HepG2 (cell line): ENCODE results near the gene USP27X. TPM values are rescaled to one million over a fixed set of nuclear protein-coding genes. Genes with fewer than 3 reads are reported as not detected.

Experiments
- ADNP ChIP-seq: sonication (generic); formaldehyde crosslinking; IDR thresholded peaks from 2 replicates; pipeline ENCODE4 v1.4.0; 2020; ENCODE audit warnings: missing genetic modification reagents
- ARNT2 ChIP-seq: sonication (generic); formaldehyde crosslinking; IDR thresholded peaks from 2 replicates; pipeline ENCODE4 v1.8.0; 2022; ENCODE audit warnings: mild to moderate bottlenecking, low read depth, missing genetic modification reagents, moderate library complexity
- CREBL2 ChIP-seq: sonication (generic); formaldehyde crosslinking; IDR thresholded peaks from 2 replicates; pipeline ENCODE4 v1.8.1; 2023; ENCODE audit warnings: missing genetic modification reagents, mild to moderate bottlenecking, borderline replicate concordance
- FOXK1 ChIP-seq: sonication (generic); formaldehyde crosslinking; IDR thresholded peaks from 2 replicates; pipeline ENCODE4 v1.4.0; 2020; ENCODE audit warnings: low read depth, missing genetic modification reagents, borderline replicate concordance
- HBP1 ChIP-seq: IDR thresholded peaks from 2 replicates; pipeline ENCODE4 v1.6.1; 2016; ENCODE audit warnings: low read depth, control low read depth
- HNRNPUL1 ChIP-seq: fragments of 200-400 bp; formaldehyde crosslinking; IDR thresholded peaks from 2 replicates; pipeline ENCODE4 v1.6.1; 2017; ENCODE audit warnings: low read depth, mild to moderate bottlenecking, low read length, moderate library complexity
- JUND ChIP-seq: sonication (generic); formaldehyde crosslinking; IDR thresholded peaks from 2 replicates; pipeline ENCODE4 v1.8.0; 2022; ENCODE audit warnings: mild to moderate bottlenecking, missing genetic modification reagents
- KLF9 ChIP-seq: IDR thresholded peaks from 2 replicates; pipeline ENCODE4 v1.6.1; 2016; ENCODE audit warnings: low read depth
- TFAP4 ChIP-seq: sonication (generic); IDR thresholded peaks from 2 replicates; pipeline ENCODE4 v1.6.1; 2016; ENCODE audit warnings: low read depth, borderline replicate concordance
- U2AF2 ChIP-seq: fragments of 200-400 bp; formaldehyde crosslinking; IDR thresholded peaks from 2 replicates; pipeline ENCODE4 v1.6.1; 2017; ENCODE audit warnings: low read depth, mild to moderate bottlenecking, low read length
- ZBTB40 ChIP-seq, 2 experiments: fragments of 450-650 bp in 1 of 2; sonication (generic) in 1 of 2; formaldehyde crosslinking in 1 of 2; IDR thresholded peaks; 2 replicates each; pipeline versions ENCODE4 v1.6.1 to v1.8.0; 2016 to 2022; ENCODE audit warnings: antibody characterized with exemption in 1 of 2, mild to moderate bottlenecking in 1 of 2, missing genetic modification reagents in 1 of 2
- ZFP36L1 ChIP-seq: sonication (generic); formaldehyde crosslinking; IDR thresholded peaks from 2 replicates; pipeline ENCODE4 v1.8.0; 2022; ENCODE audit warnings: mild to moderate bottlenecking, missing genetic modification reagents, moderate library complexity
- ZMYM4 ChIP-seq: sonication (generic); formaldehyde crosslinking; IDR thresholded peaks from 2 replicates; pipeline ENCODE4 v1.8.1; 2023; ENCODE audit warnings: mild to moderate bottlenecking, missing genetic modification reagents
- ZNF615 ChIP-seq: sonication (generic); formaldehyde crosslinking; IDR thresholded peaks from 2 replicates; pipeline ENCODE4 v1.5.0; 2020; ENCODE audit warnings: mild to moderate bottlenecking, missing genetic modification reagents, borderline replicate concordance
- ZNF704 ChIP-seq: sonication (generic); formaldehyde crosslinking; IDR thresholded peaks from 2 replicates; pipeline ENCODE4 v1.8.1; 2023; ENCODE audit warnings: mild to moderate bottlenecking, inconsistent platforms, moderate library complexity, missing genetic modification reagents, borderline replicate concordance
- polyA plus RNA-seq, 8 experiments: library from polyadenylated mRNA; depleted of rRNA in 3 of 8; stranded (reverse) in 7 of 8; unstranded in 1 of 8; fragments of >200 nt; fragmentation: Illumina TruSeq in 4 of 8; extraction: Trizol in 4 of 8; gene quantifications; 2 replicates each; pipeline versions ENCODE4 v1.2.1 to v1.2.3, GENCODE V29; 2011 to 2016; ENCODE audit warnings: low read depth in 4 of 8, missing spikeins in 1 of 8, mixed read lengths in 1 of 8; ENCODE audit not compliant: insufficient read depth in 1 of 8
- total RNA-seq, 5 experiments: library from RNA; depleted of rRNA; stranded (reverse); fragments of >200 nt; fragmentation: Illumina TruSeq; extraction: Trizol; gene quantifications; 2 replicates each; pipeline ENCODE4 v1.2.3, GENCODE V29; 2016; ENCODE audit warnings: low read depth in 1 of 5

The USP27X gene
- total and polyA plus RNA-seq, 2 of the 13 experiments (the other 11 are each of a cell fraction or from before 2014, with no cell fraction given) = 7.2 to 9.7 TPM

- no peak for TF ChIP-seq ZBTB40 (IDR thresholded peaks at IDR 0.05)
- TF ChIP-seq ZBTB40 (CRISPR knock-in tag; IDR thresholded peaks at IDR 0.05) = no peak
- no peak for TF ChIP-seq HNRNPUL1
- peak; percentile 72 for TF ChIP-seq ZMYM4 (CRISPR knock-in tag)
- no peak for TF ChIP-seq TFAP4
- TF ChIP-seq ZNF615 = no peak
- TF ChIP-seq ZFP36L1 = no peak
- TF ChIP-seq CREBL2 (CRISPR knock-in tag) = no peak
- no peak for TF ChIP-seq JUND (CRISPR knock-in tag)
- TF ChIP-seq U2AF2 = no peak
- TF ChIP-seq FOXK1 = no peak
- no peak for TF ChIP-seq ADNP (CRISPR knock-in tag)
- no peak for TF ChIP-seq ZNF704 (CRISPR knock-in tag)
- TF ChIP-seq ARNT2 (CRISPR knock-in tag) = peak; percentile 44; the same call in 1 of the 2 replicates
- TF ChIP-seq KLF9 (CRISPR knock-in tag) = no peak
- TF ChIP-seq HBP1 = no peak
Observed at GRCh38 chrX:49922291-49923241, 43.3 kb downstream of the USP27X start, which contains the start of gene CLCN5 (continued).
